ENCODE measurements around the gene SMAP2.

The SMAP2 gene

GRCh38 chr1:40391688-40392145, 18.2 kb downstream of the SMAP2 start:
- no peak for DNase-seq

GRCh38 chr1:40392221-40392620, 18.7 kb downstream of the SMAP2 start:
- DNase-seq, result no peak

- DNase-seq, result no peak
Observed at GRCh38 chr1:40393173-40393572, 19.6 kb downstream of the SMAP2 start.

- DNase-seq, result peak in 1 of 2 donors; percentile 53
Observed at GRCh38 chr1:40394491-40395172, 21.1 kb downstream of the SMAP2 start.

- no peak for DNase-seq
Observed at GRCh38 chr1:40395190-40396175, 22.0 kb downstream of the SMAP2 start.

GRCh38 chr1:40396420-40396819, 22.9 kb downstream of the SMAP2 start:
- DNase-seq, result peak in 1 of 2 donors; percentile 46

GRCh38 chr1:40397258-40397657, 23.7 kb downstream of the SMAP2 start:
- no peak for DNase-seq

GRCh38 chr1:40399984-40400704, 26.6 kb downstream of the SMAP2 start:
- no peak for DNase-seq

- DNase-seq, result peak in 1 of 2 donors; percentile 36
Observed at GRCh38 chr1:40401473-40402201, 28.1 kb downstream of the SMAP2 start.

GRCh38 chr1:40404670-40405462, 31.3 kb downstream of the SMAP2 start:
- DNase-seq, result peak in 1 of 2 donors; percentile 62

GRCh38 chr1:40405812-40406211, 32.3 kb downstream of the SMAP2 start:
- no peak for DNase-seq

GRCh38 chr1:40407453-40407852, 33.9 kb downstream of the SMAP2 start:
- DNase-seq, result no peak

- no peak for DNase-seq
Observed at GRCh38 chr1:40409467-40409866, 35.9 kb downstream of the SMAP2 start.

- no peak for DNase-seq
Observed at GRCh38 chr1:40411294-40411693, 37.8 kb downstream of the SMAP2 start.

- no peak for DNase-seq
Observed at GRCh38 chr1:40411843-40412242, 38.3 kb downstream of the SMAP2 start.

GRCh38 chr1:40413527-40414252, 40.2 kb downstream of the SMAP2 start:
- DNase-seq, result no peak

- DNase-seq, result no peak
Observed at GRCh38 chr1:40414331-40414730, 40.8 kb downstream of the SMAP2 start.

- no peak for DNase-seq
Observed at GRCh38 chr1:40416709-40417108, 43.2 kb downstream of the SMAP2 start.

- DNase-seq, result peak in 1 of 2 donors; percentile 16
Observed at GRCh38 chr1:40421431-40422384, 48.2 kb downstream of the SMAP2 start.

Measured in bone marrow (tissue), 2 donors.